Measurements from ENCODE around the gene NDUFA7.

NDUFA7 gene

DNA sequence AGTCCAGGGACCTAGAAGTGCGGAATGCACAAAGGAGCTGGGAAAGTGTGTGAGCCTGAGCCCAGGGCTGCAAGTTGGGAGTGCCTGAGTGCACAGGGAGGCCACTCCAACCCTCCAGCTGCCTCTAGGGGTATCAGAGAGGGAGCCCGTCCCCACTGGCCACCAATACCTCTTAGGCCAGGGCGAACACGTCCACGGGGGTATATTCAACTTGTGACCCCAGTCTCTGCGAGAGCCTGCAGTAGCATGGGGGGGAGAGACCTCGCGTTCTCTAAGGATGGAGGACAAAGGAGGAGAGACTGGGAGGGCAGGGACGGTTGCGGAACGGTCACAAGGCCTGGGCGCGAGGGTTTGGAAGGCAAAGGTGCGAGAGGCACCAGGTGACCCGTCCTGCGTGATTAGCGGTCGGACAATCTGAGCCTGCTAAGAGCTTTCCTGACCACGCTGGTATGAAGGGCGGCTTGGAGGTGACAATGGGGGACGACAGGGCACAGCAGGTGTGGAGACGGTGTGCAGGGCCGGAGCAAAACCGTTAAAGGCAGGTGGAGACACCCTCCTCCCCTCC lies 13.7 kb downstream of the NDUFA7 start:
- Histone ChIP-seq H3K27me3 (replicated peaks; ENCODE audit: insufficient read depth, low read length) (no peaks in the 10 kb centered on the region), H3K36me3 (replicated peaks; ENCODE audit: insufficient read depth, low read length) (peaks cover 8% of the 10 kb centered on the region), H3K9me2 (replicated peaks; ENCODE audit: insufficient read depth, low read length) (no peaks in the 10 kb centered on the region), H3K9ac (ENCODE audit: low read length) (peak overlapping the region; percentile 85), H3K4me1 (ENCODE audit: low read length) (peaks cover 6% of the 10 kb centered on the region), H2AFZ (ENCODE audit: low read length) (peak overlapping the region; percentile 64), H4K20me1 (ENCODE audit: insufficient read depth, low read length) (no peaks in the 10 kb centered on the region), H3K4me3 (ENCODE audit: low read length) (peak overlapping the region; percentile 83), H3K79me2 (ENCODE audit: low read length) (peaks cover 52% of the 10 kb centered on the region), H3F3A (ENCODE audit: insufficient read depth, low read length) (peaks cover 3% of the 10 kb centered on the region; the same call in 1 of the 2 replicates), H3K9me3 (replicated peaks; ENCODE audit: insufficient read depth, low read length) (no peaks in the 10 kb centered on the region), H3K4me2 (ENCODE audit: low read depth, low read length) (peak overlapping the region; percentile 94), H3K27ac (ENCODE audit: low read length) (peak overlapping the region; percentile 54; the same call in 1 of the 2 replicates)
- peak; percentile 11 for DNase-seq
- TF ChIP-seq, protein P1, sequence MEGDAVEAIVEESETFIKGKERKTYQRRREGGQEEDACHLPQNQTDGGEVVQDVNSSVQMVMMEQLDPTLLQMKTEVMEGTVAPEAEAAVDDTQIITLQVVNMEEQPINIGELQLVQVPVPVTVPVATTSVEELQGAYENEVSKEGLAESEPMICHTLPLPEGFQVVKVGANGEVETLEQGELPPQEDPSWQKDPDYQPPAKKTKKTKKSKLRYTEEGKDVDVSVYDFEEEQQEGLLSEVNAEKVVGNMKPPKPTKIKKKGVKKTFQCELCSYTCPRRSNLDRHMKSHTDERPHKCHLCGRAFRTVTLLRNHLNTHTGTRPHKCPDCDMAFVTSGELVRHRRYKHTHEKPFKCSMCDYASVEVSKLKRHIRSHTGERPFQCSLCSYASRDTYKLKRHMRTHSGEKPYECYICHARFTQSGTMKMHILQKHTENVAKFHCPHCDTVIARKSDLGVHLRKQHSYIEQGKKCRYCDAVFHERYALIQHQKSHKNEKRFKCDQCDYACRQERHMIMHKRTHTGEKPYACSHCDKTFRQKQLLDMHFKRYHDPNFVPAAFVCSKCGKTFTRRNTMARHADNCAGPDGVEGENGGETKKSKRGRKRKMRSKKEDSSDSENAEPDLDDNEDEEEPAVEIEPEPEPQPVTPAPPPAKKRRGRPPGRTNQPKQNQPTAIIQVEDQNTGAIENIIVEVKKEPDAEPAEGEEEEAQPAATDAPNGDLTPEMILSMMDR (IDR thresholded peaks at IDR 0.05; ENCODE audit: low read length) = peak; percentile 21; the same call in 1 of the 2 replicates
- TF ChIP-seq EZH2 (optimal IDR thresholded peaks at IDR 0.05; ENCODE audit: low read depth, low read length) = no peak

DNA sequence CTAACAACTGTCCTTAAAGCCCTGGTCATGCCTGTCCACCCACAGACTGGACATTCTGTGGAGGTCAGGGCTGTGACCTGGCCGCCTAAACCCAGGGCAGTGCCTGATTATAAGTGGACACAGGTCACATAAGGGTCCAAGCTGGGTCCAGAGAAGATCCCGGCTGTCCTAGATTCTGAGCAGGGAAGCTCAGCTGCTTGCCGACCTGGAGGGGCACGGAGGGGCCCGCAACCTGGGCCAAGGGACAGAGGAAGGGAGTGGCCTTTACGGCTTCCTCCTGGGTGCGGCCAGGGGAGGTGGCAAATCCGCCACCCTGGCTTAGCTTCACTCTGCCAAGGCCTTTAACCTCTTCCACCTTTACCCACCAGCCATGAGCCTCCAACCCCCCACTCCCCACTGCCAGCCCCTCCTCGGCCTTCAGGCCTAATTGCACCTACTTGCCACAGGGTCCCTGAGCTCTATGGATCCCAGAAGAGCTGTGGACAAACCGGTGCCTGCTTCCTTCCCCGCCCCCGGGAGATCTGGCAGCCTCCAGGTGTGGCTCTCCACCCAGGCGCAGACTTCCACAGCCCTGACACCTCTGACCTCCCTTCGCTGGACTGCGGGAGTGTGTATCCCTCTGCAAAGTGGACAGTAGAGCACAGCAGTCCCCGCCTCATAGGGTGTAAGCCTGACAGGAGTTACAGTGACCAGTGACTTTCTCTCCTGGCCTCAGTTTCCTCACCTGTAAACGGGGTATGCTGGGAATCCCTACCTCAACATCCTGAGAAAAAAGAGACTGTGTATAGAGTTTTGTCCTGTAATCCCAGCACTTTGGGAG lies 14.7 kb downstream of the NDUFA7 start:
- H3K4me2 ChIP-seq (ENCODE audit: low read depth, low read length) = peak overlapping the region; percentile 94
- peaks cover 6% of the 10 kb centered on the region for H3K4me1 ChIP-seq (ENCODE audit: low read length)
- H3K9me2 ChIP-seq (replicated peaks; ENCODE audit: insufficient read depth, low read length) = no peaks in the 10 kb centered on the region
- no peaks in the 10 kb centered on the region for H3K9me3 ChIP-seq (replicated peaks; ENCODE audit: insufficient read depth, low read length)
- peak overlapping the region; percentile 85; the same call in 1 of the 2 replicates for H3K9ac ChIP-seq (ENCODE audit: low read length)
- TF ChIP-seq, protein P1 (IDR thresholded peaks at IDR 0.05; ENCODE audit: low read length) = no peak
- TF ChIP-seq EZH2 (optimal IDR thresholded peaks at IDR 0.05; ENCODE audit: low read depth, low read length) = no peak
- TF ChIP-seq EZH2phosphoT487 (IDR thresholded peaks at IDR 0.05; ENCODE audit: low read length) = no peak
- peaks cover 8% of the 10 kb centered on the region for H3K36me3 ChIP-seq (replicated peaks; ENCODE audit: insufficient read depth, low read length)
- no peak for DNase-seq
- H3K4me3 ChIP-seq (ENCODE audit: low read length) = peak overlapping the region; percentile 83
- H3F3A ChIP-seq (ENCODE audit: insufficient read depth, low read length) = peaks cover 3% of the 10 kb centered on the region; the same call in 1 of the 2 replicates
- H4K20me1 ChIP-seq (ENCODE audit: insufficient read depth, low read length) = no peaks in the 10 kb centered on the region
- peaks cover 52% of the 10 kb centered on the region for H3K79me2 ChIP-seq (ENCODE audit: low read length)
- no peak overlapping the region for H3K27ac ChIP-seq (ENCODE audit: low read length)
- no peak overlapping the region for H2AFZ ChIP-seq (ENCODE audit: low read length)
- H3K27me3 ChIP-seq (replicated peaks; ENCODE audit: insufficient read depth, low read length) = no peaks in the 10 kb centered on the region

DNA sequence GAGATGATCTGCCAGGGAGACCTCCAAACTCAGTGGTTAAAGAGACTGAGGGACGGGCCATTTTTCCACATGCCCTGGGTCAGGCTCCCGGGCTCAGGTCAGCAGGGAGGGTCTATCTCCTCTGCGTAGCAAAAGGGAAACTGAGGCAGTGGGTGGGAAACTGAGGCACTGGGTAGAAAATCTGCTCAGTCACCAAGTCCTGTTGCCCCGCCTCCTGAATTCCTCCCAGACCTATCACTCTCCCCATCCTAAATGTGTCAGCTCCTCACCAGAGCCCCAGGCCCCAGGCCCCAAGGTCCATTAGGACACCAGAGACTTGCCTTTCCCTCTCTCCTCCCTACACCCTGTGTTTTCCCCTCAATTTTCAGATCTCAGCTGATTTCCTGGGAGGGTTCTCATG lies 15.4 kb downstream of the NDUFA7 start:
- Histone ChIP-seq H3K9me3 (replicated peaks; ENCODE audit: insufficient read depth, low read length) (no peaks in the 10 kb centered on the region), H3F3A (ENCODE audit: insufficient read depth, low read length) (peaks cover 3% of the 10 kb centered on the region; the same call in 1 of the 2 replicates), H3K4me3 (ENCODE audit: low read length) (no peak overlapping the region), H3K4me2 (ENCODE audit: low read depth, low read length) (no peak overlapping the region), H2AFZ (ENCODE audit: low read length) (no peak overlapping the region), H3K36me3 (replicated peaks; ENCODE audit: insufficient read depth, low read length) (peaks cover 8% of the 10 kb centered on the region), H3K27me3 (replicated peaks; ENCODE audit: insufficient read depth, low read length) (no peaks in the 10 kb centered on the region), H3K79me2 (ENCODE audit: low read length) (peaks cover 52% of the 10 kb centered on the region), H3K27ac (ENCODE audit: low read length) (no peak overlapping the region), H3K9me2 (replicated peaks; ENCODE audit: insufficient read depth, low read length) (no peaks in the 10 kb centered on the region), H3K4me1 (ENCODE audit: low read length) (peaks cover 6% of the 10 kb centered on the region), H4K20me1 (ENCODE audit: insufficient read depth, low read length) (no peaks in the 10 kb centered on the region), H3K9ac (ENCODE audit: low read length) (no peak overlapping the region)
- no peak for TF ChIP-seq EZH2 (optimal IDR thresholded peaks at IDR 0.05; ENCODE audit: low read depth, low read length)
- no peak for TF ChIP-seq EZH2phosphoT487 (IDR thresholded peaks at IDR 0.05; ENCODE audit: low read length)
- TF ChIP-seq, protein P1 (IDR thresholded peaks at IDR 0.05; ENCODE audit: low read length) = no peak
- no peak for DNase-seq
